HG02943 (cell line): ENCODE measurements around the gene MESD.

Experiments
- ATAC-seq: cut with Tn5 transposase; IDR thresholded peaks from one replicate; pipeline ENCODE4 v1.9.1; 2021; ENCODE audit warnings: mild to moderate bottlenecking, low read depth, moderate library complexity; ENCODE audit not compliant: unreplicated experiment

Gene MESD

GRCh38 chr15:80942266-80942665 is 47.4 kb downstream of the MESD start:
- ATAC-seq = no peak

- no peak for ATAC-seq
Observed at GRCh38 chr15:80940851-80941250, 48.8 kb downstream of the MESD start.

GRCh38 chr15:80940331-80940730 is 49.3 kb downstream of the MESD start:
- no peak for ATAC-seq

DNA sequence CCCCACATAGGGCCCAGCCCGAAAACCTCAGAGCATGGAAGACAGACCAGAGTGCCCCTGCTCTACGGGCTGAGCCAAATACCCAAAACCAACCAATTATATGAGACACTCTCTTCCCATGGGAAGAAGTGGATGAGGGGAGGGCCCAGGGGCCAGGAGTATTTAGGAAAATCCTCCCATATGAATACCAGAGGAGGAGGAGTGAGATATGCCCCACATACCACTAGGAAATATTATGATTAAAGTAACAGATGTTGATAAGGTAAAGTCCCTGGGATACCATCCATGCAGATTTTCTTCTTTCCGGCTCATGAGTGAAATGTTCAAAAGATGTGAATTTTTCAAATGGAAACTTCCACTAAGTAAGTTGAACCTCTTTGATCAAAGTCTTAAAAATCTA is 50.4 kb downstream of the MESD start:
- no peak for ATAC-seq

DNA sequence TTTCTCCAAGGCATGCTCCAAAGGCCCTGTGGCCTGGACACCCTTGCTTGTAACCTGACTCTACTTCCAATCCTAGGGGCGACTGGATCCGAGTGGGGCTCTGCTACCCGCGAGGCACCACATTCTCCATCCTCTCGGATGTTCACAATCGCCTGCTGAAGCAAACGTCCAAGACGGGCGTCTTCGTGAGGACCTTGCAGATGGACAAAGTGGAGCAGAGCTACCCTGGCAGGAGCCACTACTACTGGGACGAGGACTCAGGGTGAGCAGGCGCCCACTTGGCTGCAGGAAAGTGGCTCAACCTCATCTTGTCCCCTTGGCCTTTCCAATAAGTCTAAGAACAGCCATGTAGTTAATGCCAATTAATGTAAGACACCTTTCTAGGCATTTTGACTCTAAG is 51.9 kb downstream of the MESD start:
- no peak for ATAC-seq

GRCh38 chr15:80936288-80937078 is 53.1 kb downstream of the MESD start:
- ATAC-seq = no peak

DNA sequence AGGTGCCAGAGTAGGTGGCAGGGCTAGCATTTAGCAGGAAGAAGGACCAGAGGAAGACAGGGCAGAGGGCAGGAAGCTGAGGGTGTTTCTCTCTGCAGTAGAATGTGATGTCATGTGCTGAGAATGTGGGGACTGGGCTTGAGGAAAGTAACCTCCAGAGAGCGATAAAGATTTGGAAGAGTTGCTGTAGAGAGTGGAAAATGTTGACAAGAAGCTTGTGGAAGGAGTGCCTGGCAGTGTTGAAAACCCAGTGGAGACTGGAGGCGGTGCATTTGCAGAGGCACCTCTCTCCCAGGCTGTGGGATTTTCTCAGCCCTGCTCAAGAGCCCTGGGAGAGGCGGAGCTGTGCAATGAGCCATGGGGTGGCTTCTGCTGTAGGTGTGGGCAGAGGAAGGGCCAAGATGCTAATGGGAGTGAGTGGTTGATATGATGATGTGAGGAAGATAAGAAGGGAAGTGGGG is 54.8 kb downstream of the MESD start:
- ATAC-seq = no peak

DNA sequence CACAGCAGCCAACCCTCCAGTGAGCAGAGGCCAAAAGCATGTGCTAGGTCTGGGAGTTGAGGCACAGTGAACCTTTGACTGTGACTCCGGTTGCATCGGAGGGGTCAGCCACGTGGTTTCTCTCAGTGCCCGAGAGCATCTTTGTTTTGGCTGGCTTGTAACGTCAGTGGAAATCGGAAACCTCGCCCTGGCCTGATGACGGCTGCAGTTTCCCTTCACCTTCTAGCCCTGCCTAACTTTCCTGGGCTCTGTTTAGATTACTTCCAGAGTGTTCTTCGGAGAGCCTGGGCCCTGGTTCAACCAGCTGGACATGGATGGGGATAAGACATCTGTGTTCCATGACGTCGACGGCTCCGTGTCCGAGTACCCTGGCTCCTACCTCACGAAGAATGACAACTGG is 56.6 kb downstream of the MESD start:
- ATAC-seq = no peak

GRCh38 chr15:80932513-80932815 is 57.2 kb downstream of the MESD start:
- no peak for ATAC-seq

- no peak for ATAC-seq
Observed at GRCh38 chr15:80931721-80932512, 57.7 kb downstream of the MESD start.

- no peak for ATAC-seq
Observed at GRCh38 chr15:80931191-80931590, 58.4 kb downstream of the MESD start.

DNA sequence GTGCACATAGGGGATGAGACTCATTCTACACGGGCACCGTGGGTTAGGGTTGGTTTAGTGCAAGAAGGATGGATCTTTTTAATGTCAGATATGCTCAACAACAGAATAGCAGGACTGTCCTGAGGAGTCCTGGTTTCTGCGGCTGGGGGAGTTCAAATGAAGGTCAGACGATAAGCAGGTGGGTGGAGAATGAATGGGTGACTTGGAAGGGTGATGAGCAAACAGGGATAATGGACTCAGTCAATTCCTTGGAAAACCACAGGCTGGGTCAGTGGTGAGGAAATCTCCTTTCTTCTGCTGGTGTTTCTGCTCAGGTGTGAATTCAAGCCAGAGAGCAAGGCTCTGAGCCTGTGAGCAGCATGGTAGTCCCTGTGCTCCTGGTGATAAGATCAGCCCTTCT is 59.9 kb downstream of the MESD start:
- no peak for ATAC-seq

DNA sequence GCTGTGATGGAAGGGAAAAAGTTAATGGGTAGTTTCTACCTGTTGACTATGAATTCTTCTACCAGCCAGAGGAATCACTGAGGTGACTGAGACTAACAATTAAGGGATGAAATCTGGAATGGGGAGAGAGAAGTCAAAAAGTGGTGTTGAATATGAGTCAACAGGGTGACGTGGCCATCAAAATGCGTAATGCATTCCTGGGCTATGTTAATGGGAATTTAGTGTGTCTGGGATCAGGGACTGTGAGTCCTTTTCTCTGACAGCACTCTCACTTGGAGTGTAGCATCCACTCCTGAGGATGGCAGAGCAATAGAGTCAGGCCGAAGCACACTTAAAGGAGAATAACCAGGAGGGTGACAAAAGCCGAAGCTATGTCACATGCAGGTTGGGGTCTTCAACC is 60.4 kb downstream of the MESD start:
- ATAC-seq = no peak

- no peak for ATAC-seq
Observed at GRCh38 chr15:80926126-80926525, 63.5 kb downstream of the MESD start.

DNA sequence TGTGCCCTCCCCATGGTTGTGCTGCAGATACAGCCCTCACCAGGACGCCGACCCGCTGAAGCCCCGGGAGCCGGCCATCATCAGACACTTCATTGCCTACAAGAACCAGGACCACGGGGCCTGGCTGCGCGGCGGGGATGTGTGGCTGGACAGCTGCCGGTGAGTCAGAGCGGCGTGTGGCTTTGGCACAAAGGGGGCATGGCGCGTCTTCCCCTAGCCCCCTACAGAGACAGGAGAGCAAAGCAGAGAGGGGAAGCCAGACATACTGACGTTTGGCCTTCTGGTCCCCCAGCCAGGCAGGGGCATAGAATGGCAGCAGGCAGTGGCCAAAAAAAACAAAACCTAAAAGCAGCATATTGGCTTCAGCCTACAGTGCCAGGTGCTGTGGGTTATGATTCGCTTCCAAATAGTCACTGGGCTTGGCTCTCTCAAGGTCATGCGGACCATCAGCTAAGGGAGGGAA is 64.0 kb downstream of the MESD start:
- ATAC-seq = no peak

- ATAC-seq = no peak
Observed at GRCh38 chr15:80924278-80924677, 65.3 kb downstream of the MESD start.

DNA sequence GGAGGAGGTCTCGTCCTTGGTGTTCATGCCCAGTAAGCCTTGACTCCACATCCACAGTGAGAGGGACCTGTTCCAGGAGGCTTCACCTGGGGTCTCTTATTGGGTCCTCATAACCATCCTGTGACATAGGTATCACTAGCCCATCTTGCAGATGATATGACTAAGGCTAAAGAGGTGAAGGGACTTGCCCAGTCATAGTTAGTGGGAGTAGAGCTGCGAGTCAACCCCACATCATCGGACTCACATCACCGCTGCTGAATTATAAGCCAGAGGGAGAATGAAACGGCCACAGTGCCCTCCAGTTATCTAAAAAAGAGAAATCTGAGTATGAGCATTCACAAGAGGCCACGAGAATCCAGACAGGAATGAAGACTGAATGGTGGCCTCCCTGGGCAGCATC is 66.0 kb downstream of the MESD start:
- ATAC-seq = no peak

DNA sequence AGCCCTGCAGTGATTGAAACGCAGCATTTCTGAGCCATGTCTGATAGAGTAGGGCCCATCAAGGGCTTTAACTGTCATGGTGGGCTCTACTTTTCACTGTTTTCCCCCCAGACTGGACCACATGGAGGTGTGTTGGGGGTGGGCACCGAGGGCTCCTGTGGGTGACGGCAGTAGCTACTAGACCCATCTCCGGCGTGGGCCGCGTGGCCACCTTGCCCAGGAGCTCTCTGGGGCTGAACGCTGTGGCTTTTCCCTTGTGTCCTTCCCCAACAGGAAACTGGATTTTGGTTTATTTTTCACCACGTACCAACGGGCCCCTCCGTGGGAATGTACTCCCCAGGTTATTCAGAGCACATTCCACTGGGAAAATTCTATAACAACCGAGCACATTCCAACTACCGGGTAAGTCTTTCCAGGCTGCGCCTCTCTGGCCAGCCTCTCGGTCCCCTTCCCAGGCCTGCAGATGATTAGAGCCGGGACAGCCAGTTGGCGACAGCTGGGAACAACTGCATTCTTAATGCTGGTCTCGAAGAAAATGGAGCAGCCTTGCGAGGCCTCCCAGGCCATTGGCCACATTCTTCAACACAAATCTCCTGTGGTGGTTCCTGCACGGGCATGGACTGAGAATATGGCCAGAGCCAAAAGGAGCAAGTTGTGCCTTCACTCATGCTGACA is 67.7 kb downstream of the MESD start:
- no peak for ATAC-seq

- ATAC-seq = no peak
Observed at GRCh38 chr15:80920271-80920699, 69.3 kb downstream of the MESD start.

- ATAC-seq = no peak
Observed at GRCh38 chr15:80918196-80918783, 71.3 kb downstream of the MESD start.

- no peak for ATAC-seq
Observed at GRCh38 chr15:80916056-80916455, 73.6 kb downstream of the MESD start.
